Neural cell (in vitro differentiated cells): ENCODE results near the gene BTAF1. TPM values are rescaled to one million over a fixed set of nuclear protein-coding genes. Genes with fewer than 3 reads are reported as not detected.

Experiments
- H2AFZ ChIP-seq: fragments of 200-600, 300-800 bp; sonication (generic), shearing (Covaris generic); 2 replicates; pipeline ENCODE4 v1.6.0; 2014; ENCODE audit warnings: low read depth, mild to moderate bottlenecking, antibody characterized with exemption, low read length, moderate library complexity
- H3F3A ChIP-seq: fragments of 200-600 bp; shearing (Covaris generic); 2 replicates; pipeline ENCODE4 v1.6.1; 2016; ENCODE audit warnings: mild to moderate bottlenecking, moderate library complexity, mixed read lengths, antibody characterized with exemption, low read length; ENCODE audit not compliant: insufficient read depth, poor library complexity, severe bottlenecking
- H3K27ac ChIP-seq: fragments of 200-600, 300-800 bp; sonication (generic), shearing (Covaris generic); 2 replicates; pipeline ENCODE4 v1.5.1; 2014; ENCODE audit warnings: mild to moderate bottlenecking, low read length, moderate library complexity
- H3K27me3 ChIP-seq: fragments of 300-800, 200-600 bp; sonication (generic), shearing (Covaris generic); 2 replicates; pipeline ENCODE4 v1.6.0; 2014; ENCODE audit warnings: mild to moderate bottlenecking, low read depth, low read length, moderate library complexity; ENCODE audit not compliant: insufficient read depth
- H3K36me3 ChIP-seq: fragments of 300-800, 200-600 bp; sonication (generic), shearing (Covaris generic); 2 replicates; pipeline ENCODE4 v1.5.1; 2014; ENCODE audit warnings: mild to moderate bottlenecking, antibody characterized with exemption, low read length, moderate library complexity; ENCODE audit not compliant: insufficient read depth
- H3K4me2 ChIP-seq: fragments of 300-800, 200-600 bp; sonication (generic), shearing (Covaris generic); 2 replicates; pipeline ENCODE4 v1.6.0; 2014; ENCODE audit warnings: mild to moderate bottlenecking, low read length
- H3K4me3 ChIP-seq: fragments of 300-800, 200-600 bp; sonication (generic), shearing (Covaris generic); 2 replicates; pipeline ENCODE4 v1.5.1; 2014; ENCODE audit warnings: mild to moderate bottlenecking, low read length, moderate library complexity
- H3K79me2 ChIP-seq: fragments of 200-600 bp; shearing (Covaris generic); replicated peaks from 2 replicates; pipeline ENCODE4 v1.6.0; 2014; ENCODE audit warnings: mild to moderate bottlenecking, low read length, moderate library complexity; ENCODE audit not compliant: insufficient read depth
- H3K9ac ChIP-seq: fragments of 300-800, 200-600 bp; sonication (generic), shearing (Covaris generic); 2 replicates; pipeline ENCODE4 v1.6.1; 2016; ENCODE audit warnings: mild to moderate bottlenecking, low read length, mixed read lengths
- H3K9me2 ChIP-seq: fragments of 200-600 bp; shearing (Covaris generic); 2 replicates; pipeline ENCODE4 v1.6.1; 2016; ENCODE audit warnings: mild to moderate bottlenecking, low read length, mixed read lengths; ENCODE audit not compliant: insufficient read depth
- H3K9me3 ChIP-seq: fragments of 200-600, 300-800 bp; sonication (generic), shearing (Covaris generic); 2 replicates; pipeline ENCODE4 v1.6.1; 2016; ENCODE audit warnings: mild to moderate bottlenecking, mixed run types, low read length, moderate library complexity, mixed read lengths
- H4K20me1 ChIP-seq: fragments of 200-600 bp; shearing (Covaris generic); 2 replicates; pipeline ENCODE4 v1.6.1; 2016; ENCODE audit warnings: mild to moderate bottlenecking, mixed run types; ENCODE audit not compliant: insufficient read depth
- CTCF ChIP-seq: fragments of 450-650 bp; IDR thresholded peaks from 2 replicates; pipeline ENCODE4 v1.5.1; 2014; ENCODE audit warnings: antibody characterized with exemption, mild to moderate bottlenecking, moderate library complexity; ENCODE audit not compliant: poor library complexity, severe bottlenecking
- EP300 ChIP-seq: fragments of 450-650 bp; conservative IDR thresholded peaks from 2 replicates; pipeline ENCODE4 v1.6.1; 2014; ENCODE audit warnings: antibody characterized with exemption, mild to moderate bottlenecking, moderate library complexity; ENCODE audit not compliant: poor library complexity, severe bottlenecking
- EZH2 ChIP-seq: fragments of 200-600, 300-800 bp; shearing (Covaris generic), sonication (generic); IDR thresholded peaks from 2 replicates; pipeline ENCODE4 v1.6.1; 2014; ENCODE audit warnings: antibody characterized with exemption, low read length, borderline replicate concordance, mild to moderate bottlenecking; ENCODE audit not compliant: insufficient read depth, poor library complexity, severe bottlenecking
- MXI1 ChIP-seq: fragments of 450-650 bp; conservative IDR thresholded peaks from 2 replicates; pipeline ENCODE4 v1.6.1; 2014; ENCODE audit warnings: antibody characterized with exemption, mild to moderate bottlenecking; ENCODE audit not compliant: poor library complexity, severe bottlenecking
- POLR2AphosphoS5 ChIP-seq: IDR thresholded peaks from 2 replicates; pipeline ENCODE4 v1.6.1; 2012
- RAD21 ChIP-seq: fragments of 450-650 bp; conservative IDR thresholded peaks from 2 replicates; pipeline ENCODE4 v1.6.1; 2014; ENCODE audit warnings: antibody characterized with exemption, mild to moderate bottlenecking, moderate library complexity
- SMC3 ChIP-seq: fragments of 450-650 bp; conservative IDR thresholded peaks from 2 replicates; pipeline ENCODE4 v1.6.1; 2014; ENCODE audit warnings: antibody characterized with exemption, mild to moderate bottlenecking, moderate library complexity; ENCODE audit not compliant: poor library complexity
- TAF1 ChIP-seq: IDR thresholded peaks from 2 replicates; pipeline ENCODE4 v1.6.1; 2012; ENCODE audit warnings: low read depth
- polyA plus RNA-seq: library from polyadenylated mRNA; depleted of rRNA; stranded (reverse); fragments of >200 nt; gene quantifications from 2 replicates; pipeline ENCODE4 v1.2.3, GENCODE V29; 2014
- TF ChIP-seq, protein P1 (sequence below): IDR thresholded peaks from 2 replicates; pipeline ENCODE4 v1.6.1; 2012; ENCODE audit warnings: borderline replicate concordance

Gene BTAF1
- polyA plus RNA-seq, 1 donor from 2014 or later = 69.4 TPM

- Histone ChIP-seq H3K79me2 (no peaks in the 10 kb centered on the region), H3K27me3 (no peaks in the 10 kb centered on the region), H3K27ac (no peak overlapping the region), H3K36me3 (peaks cover 15% of the 10 kb centered on the region), H4K20me1 (no peaks in the 10 kb centered on the region), H3K9me3 (peaks cover 3% of the 10 kb centered on the region), H3K9ac (no peak overlapping the region), H3K4me3 (no peak overlapping the region), H3K9me2 (no peaks in the 10 kb centered on the region), H2AFZ (no peak overlapping the region), H3K4me2 (no peak overlapping the region), H3F3A (no peaks in the 10 kb centered on the region)
- TF ChIP-seq MXI1 (no peak), POLR2AphosphoS5 (no peak), EP300 (no peak), EZH2 (no peak), SMC3 (no peak), TAF1 (no peak)
- TF ChIP-seq, protein P1, sequence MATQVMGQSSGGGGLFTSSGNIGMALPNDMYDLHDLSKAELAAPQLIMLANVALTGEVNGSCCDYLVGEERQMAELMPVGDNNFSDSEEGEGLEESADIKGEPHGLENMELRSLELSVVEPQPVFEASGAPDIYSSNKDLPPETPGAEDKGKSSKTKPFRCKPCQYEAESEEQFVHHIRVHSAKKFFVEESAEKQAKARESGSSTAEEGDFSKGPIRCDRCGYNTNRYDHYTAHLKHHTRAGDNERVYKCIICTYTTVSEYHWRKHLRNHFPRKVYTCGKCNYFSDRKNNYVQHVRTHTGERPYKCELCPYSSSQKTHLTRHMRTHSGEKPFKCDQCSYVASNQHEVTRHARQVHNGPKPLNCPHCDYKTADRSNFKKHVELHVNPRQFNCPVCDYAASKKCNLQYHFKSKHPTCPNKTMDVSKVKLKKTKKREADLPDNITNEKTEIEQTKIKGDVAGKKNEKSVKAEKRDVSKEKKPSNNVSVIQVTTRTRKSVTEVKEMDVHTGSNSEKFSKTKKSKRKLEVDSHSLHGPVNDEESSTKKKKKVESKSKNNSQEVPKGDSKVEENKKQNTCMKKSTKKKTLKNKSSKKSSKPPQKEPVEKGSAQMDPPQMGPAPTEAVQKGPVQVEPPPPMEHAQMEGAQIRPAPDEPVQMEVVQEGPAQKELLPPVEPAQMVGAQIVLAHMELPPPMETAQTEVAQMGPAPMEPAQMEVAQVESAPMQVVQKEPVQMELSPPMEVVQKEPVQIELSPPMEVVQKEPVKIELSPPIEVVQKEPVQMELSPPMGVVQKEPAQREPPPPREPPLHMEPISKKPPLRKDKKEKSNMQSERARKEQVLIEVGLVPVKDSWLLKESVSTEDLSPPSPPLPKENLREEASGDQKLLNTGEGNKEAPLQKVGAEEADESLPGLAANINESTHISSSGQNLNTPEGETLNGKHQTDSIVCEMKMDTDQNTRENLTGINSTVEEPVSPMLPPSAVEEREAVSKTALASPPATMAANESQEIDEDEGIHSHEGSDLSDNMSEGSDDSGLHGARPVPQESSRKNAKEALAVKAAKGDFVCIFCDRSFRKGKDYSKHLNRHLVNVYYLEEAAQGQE = no peak
Observed at GRCh38 chr10:91996266-91996665, 72.7 kb downstream of the BTAF1 start.

DNA sequence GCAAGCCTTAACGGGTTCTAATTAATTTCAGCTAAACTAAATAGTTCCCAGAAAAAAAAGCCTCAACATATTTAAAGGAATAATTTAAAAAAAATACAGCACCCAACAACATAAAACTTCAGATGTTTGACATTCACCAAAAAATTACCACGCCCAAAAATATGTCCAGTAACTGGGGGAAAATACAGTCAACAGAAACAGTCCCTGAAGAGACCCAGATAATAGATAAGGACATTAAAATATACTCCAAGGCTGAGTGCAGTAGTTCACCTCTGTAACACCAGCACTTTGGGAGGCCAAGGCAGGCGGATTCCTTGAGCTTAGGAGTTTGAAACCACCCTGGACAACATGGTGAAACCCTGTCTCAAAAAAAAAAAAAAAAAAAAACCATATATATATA is 78.0 kb downstream of the BTAF1 start:
- H3K4me3 ChIP-seq = no peak overlapping the region
- TF ChIP-seq SMC3 (no peak), MXI1 (no peak), TAF1 (no peak), EZH2 (no peak), EP300 (no peak), CTCF (no peak), RAD21 (no peak), POLR2AphosphoS5 (no peak)
- TF ChIP-seq, protein P1 = no peak

More for the DNA sequence above, 78.0 kb downstream of the BTAF1 start:
- Histone ChIP-seq H3K9me2 (no peaks in the 10 kb centered on the region), H3K4me2 (no peak overlapping the region), H3K9ac (no peak overlapping the region), H3K9me3 (peaks cover 3% of the 10 kb centered on the region), H2AFZ (no peak overlapping the region), H3K27me3 (no peaks in the 10 kb centered on the region), H3F3A (no peaks in the 10 kb centered on the region), H3K79me2 (no peaks in the 10 kb centered on the region), H3K36me3 (peaks cover 10% of the 10 kb centered on the region), H3K27ac (no peak overlapping the region), H4K20me1 (no peaks in the 10 kb centered on the region)
